Vagina (tissue), 2 donors: ENCODE measurements around the gene AKAP13.

ENCODE experiments used
- CTCF ChIP-seq, 3 experiments: fragments of 450-650 bp in 2 of 3; fragments of 200-600 bp in 1 of 3; sonication (generic) in 1 of 3; IDR thresholded peaks; one replicate each; pipeline ENCODE4 v1.5.1; 2017 to 2019; ENCODE audit warnings: antibody characterized with exemption in 3 of 3, mild to moderate bottlenecking in 2 of 3, moderate library complexity in 2 of 3
- POLR2A ChIP-seq, 2 donors: fragments of 450-650 bp; IDR thresholded peaks; one replicate each; pipeline ENCODE4 v1.6.1; 2017; ENCODE audit warnings: antibody characterized with exemption in 2 of 2, mild to moderate bottlenecking in 2 of 2, moderate library complexity in 2 of 2
- POLR2AphosphoS5 ChIP-seq, 2 donors: sonication (generic); formaldehyde crosslinking; IDR thresholded peaks; one replicate each; pipeline ENCODE4 v1.9.0; 2017; ENCODE audit warnings: antibody characterized with exemption in 2 of 2, mild to moderate bottlenecking in 2 of 2, low read depth in 1 of 2; ENCODE audit not compliant: insufficient read depth in 1 of 2

DNA sequence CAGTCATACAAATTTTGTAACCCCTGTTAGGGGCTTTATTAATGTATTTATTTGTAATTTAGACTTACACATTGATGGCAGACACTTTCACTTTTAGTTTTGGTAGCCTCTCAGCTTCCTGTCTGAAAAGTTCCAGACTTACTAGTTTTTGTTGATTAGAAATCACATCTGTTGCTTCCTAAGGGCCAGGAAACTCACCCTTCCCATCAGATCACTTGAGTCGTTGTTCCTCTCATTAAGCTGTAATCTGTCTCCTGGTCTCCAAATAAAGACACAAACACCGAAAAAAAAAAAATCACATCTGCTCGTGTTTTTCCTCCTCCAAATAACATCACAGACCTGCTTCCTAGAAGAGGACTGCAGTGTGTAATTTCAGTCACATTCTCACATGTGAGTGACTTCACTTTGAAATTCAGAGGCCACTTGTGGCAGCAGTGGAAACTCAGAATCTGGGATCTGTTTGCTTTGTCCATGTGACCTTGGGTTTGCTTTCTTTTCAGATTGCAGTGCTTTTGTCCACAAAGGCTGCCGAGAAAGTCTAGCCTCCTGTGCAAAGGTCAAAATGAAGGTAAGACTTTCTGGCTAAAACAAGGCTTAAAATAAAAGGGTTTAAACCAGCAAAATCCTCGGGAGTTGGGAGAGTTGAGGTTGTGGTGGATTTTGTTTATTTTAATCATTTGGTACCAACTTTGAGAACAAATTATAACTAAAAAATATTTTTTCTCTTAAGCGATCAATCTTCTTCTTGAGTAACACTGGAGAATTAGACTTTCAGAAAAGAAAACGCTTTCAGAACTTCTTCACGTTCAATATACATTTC is 327.3 kb downstream of the AKAP13 start:
- TF ChIP-seq CTCF (IDR thresholded peaks at IDR 0.05): no peak
- peak; percentile 5 to 72 for TF ChIP-seq POLR2AphosphoS5 (IDR thresholded peaks at IDR 0.05; ENCODE audit: insufficient read depth in 1 of 2, low read depth in 1 of 2)
- no peak for TF ChIP-seq POLR2A (IDR thresholded peaks at IDR 0.05)
